SU-DHL-6 (cell line): Measurements from ENCODE around the gene ALKBH6.

Experiments used
- H2AFZ ChIP-seq: fragments of 200-600 bp; sonication (generic); 2 replicates; pipeline ENCODE4 v1.6.1; 2014; ENCODE audit warnings: low read depth, mild to moderate bottlenecking, moderate library complexity, mixed read lengths, antibody characterized with exemption, low read length; ENCODE audit not compliant: severe bottlenecking
- H3F3A ChIP-seq: fragments of 200-600 bp; shearing (Covaris generic); 2 replicates; pipeline ENCODE4 v1.6.0; 2016; ENCODE audit warnings: antibody characterized with exemption, mild to moderate bottlenecking; ENCODE audit not compliant: insufficient read depth
- H3K27ac ChIP-seq: fragments of 200-600 bp; sonication (generic); 2 replicates; pipeline ENCODE4 v1.5.1; 2016; ENCODE audit warnings: low read depth, mild to moderate bottlenecking, low read length, moderate library complexity, mixed read lengths
- H3K27me3 ChIP-seq: fragments of 200-600 bp; sonication (generic), shearing (Covaris generic); 2 replicates; pipeline ENCODE4 v1.6.0; 2014; ENCODE audit warnings: mild to moderate bottlenecking, low read length
- H3K36me3 ChIP-seq: fragments of 200-600 bp; sonication (generic); 2 replicates; pipeline ENCODE4 v1.6.1; 2014; ENCODE audit warnings: mild to moderate bottlenecking, low read length, mixed read lengths
- H3K4me2 ChIP-seq: fragments of 300-600, 200-600 bp; shearing (Covaris generic), sonication (generic); 2 replicates; pipeline ENCODE4 v1.6.0; 2014; ENCODE audit warnings: low read length, low read depth, mild to moderate bottlenecking; ENCODE audit not compliant: poor library complexity, severe bottlenecking
- H3K4me3 ChIP-seq: fragments of 200-600 bp; sonication (generic); 2 replicates; pipeline ENCODE4 v1.5.1; 2014; ENCODE audit warnings: antibody characterized with exemption, low read length, mild to moderate bottlenecking, mixed read lengths; ENCODE audit not compliant: insufficient read depth, poor library complexity, severe bottlenecking
- H3K79me2 ChIP-seq: fragments of 200-600 bp; sonication (generic); 2 replicates; pipeline ENCODE4 v1.6.1; 2014; ENCODE audit warnings: mild to moderate bottlenecking, low read length, moderate library complexity; ENCODE audit not compliant: insufficient read depth
- H3K9ac ChIP-seq: fragments of 200-600 bp; sonication (generic); 2 replicates; pipeline ENCODE4 v1.7.0; 2014; ENCODE audit warnings: mild to moderate bottlenecking, low read length
- H3K9me2 ChIP-seq: fragments of 200-600 bp; sonication (generic); replicated peaks from 2 replicates; pipeline ENCODE4 v1.6.1; 2014; ENCODE audit warnings: low read length; ENCODE audit not compliant: insufficient read depth
- H3K9me3 ChIP-seq: fragments of 200-600 bp; sonication (generic); 2 replicates; pipeline ENCODE4 v1.6.1; 2014; ENCODE audit warnings: low read length, mixed read lengths; ENCODE audit not compliant: insufficient read depth
- H4K20me1 ChIP-seq: fragments of 200-600 bp; sonication (generic); 2 replicates; pipeline ENCODE4 v1.6.1; 2014; ENCODE audit warnings: low read depth, mild to moderate bottlenecking, antibody characterized with exemption, low read length, moderate library complexity, mixed read lengths
- EZH2phosphoT487 ChIP-seq: fragments of 200-600 bp; sonication (generic), shearing (Covaris generic); conservative IDR thresholded peaks from 2 replicates; pipeline ENCODE4 v1.6.1; 2018; ENCODE audit warnings: mild to moderate bottlenecking, antibody characterized with exemption, low read length, moderate library complexity, mixed read lengths
- TF ChIP-seq, protein P1 (sequence below): fragments of 200-600 bp; sonication (generic); IDR thresholded peaks from one replicate; pipeline ENCODE4 v1.5.1; 2017; ENCODE audit warnings: antibody characterized with exemption, mild to moderate bottlenecking, low read length, moderate library complexity; ENCODE audit not compliant: insufficient read depth, poor library complexity, severe bottlenecking

The ALKBH6 gene

DNA sequence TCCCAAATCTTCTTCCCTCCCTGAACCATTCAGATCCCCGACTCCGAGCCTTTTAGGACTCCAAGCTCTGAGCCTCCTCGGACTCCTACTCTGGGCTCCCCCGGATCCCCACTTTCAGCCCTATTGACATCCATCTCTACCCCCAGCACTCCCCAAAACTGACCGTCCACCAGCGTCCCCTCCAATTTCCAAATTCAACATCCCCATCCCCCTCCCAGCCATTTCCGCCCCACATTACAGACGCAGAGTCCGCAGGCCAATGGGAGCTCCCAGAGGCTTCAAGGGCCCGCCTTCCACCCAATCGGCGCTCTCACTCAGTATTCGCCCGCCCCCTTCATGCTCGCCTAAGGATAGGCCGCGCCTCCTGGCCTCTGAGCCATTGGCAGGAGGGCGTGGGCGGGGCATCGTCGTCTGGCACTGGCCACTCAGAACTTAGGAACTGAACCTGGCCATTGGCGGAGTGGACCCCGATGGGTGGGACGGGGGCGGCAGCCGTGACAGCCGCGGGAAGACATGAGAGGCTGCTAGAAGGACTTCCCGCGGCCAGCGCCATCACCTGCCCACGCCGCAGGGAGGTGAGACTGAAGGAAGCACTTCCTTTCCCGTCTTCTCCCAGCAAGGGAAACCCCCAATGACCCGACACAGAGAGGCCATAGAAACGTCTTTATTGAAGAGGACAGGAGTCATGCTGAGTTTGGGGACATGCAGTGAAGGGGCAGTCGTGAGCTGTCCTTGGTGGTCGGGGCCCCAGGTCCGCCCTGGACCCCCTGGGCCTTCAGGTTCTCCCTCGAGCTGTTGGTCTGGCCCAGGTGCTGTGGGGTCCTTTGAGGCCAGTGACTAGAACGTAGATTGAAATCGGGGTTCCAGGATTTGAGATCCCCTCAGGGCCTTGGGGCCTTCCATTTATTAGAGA lies at the start of gene ALKBH6:
ALKBH6 (minus strand) TSS at position 202 of the 913 bp plus-strand sequence. CDS start 816 bp downstream, outside the sequence.
- no peaks in the 10 kb centered on the region for H3K27me3 ChIP-seq
- H3K36me3 ChIP-seq = no peaks in the 10 kb centered on the region
- no peaks in the 10 kb centered on the region for H4K20me1 ChIP-seq
- H3K9me3 ChIP-seq = no peaks in the 10 kb centered on the region
- H3K4me2 ChIP-seq = peak within 1 kb of the TSS; percentile 83
- TF ChIP-seq, protein P1, sequence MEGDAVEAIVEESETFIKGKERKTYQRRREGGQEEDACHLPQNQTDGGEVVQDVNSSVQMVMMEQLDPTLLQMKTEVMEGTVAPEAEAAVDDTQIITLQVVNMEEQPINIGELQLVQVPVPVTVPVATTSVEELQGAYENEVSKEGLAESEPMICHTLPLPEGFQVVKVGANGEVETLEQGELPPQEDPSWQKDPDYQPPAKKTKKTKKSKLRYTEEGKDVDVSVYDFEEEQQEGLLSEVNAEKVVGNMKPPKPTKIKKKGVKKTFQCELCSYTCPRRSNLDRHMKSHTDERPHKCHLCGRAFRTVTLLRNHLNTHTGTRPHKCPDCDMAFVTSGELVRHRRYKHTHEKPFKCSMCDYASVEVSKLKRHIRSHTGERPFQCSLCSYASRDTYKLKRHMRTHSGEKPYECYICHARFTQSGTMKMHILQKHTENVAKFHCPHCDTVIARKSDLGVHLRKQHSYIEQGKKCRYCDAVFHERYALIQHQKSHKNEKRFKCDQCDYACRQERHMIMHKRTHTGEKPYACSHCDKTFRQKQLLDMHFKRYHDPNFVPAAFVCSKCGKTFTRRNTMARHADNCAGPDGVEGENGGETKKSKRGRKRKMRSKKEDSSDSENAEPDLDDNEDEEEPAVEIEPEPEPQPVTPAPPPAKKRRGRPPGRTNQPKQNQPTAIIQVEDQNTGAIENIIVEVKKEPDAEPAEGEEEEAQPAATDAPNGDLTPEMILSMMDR = no peak
- TF ChIP-seq EZH2phosphoT487 = no peak
- H3F3A ChIP-seq = peaks cover 7% of the 10 kb centered on the region; the same call in 1 of the 2 replicates
- H3K27ac ChIP-seq = peak within 1 kb of the TSS; percentile 18; the same call in 1 of the 2 replicates
- peak within 1 kb of the TSS; percentile 90 for H3K4me3 ChIP-seq
- H3K9me2 ChIP-seq = no peaks in the 10 kb centered on the region
- peaks cover 12% of the 10 kb centered on the region; the same call in 1 of the 2 replicates for H3K79me2 ChIP-seq
- peak within 1 kb of the TSS; percentile 88 for H3K9ac ChIP-seq
- peak within 1 kb of the TSS; percentile 82 for H2AFZ ChIP-seq

DNA sequence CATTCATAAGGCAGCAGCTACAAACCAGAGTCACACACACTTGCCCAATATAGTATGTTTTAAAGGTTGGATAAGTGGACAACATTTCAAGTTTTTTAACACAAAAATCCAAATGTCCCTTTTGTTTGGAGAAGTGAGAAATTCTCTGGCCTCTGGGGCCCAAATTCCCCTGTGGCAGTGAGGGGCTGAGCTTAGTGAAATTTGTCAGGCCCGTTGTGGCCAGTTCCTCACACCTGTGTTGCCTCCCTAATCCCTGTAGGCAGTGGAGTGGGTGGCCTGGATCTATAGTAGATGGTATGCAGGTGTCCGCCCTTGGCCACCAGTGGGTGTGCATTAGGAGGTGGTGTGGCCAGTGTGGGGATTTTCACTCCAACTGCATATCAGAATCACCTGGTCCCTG lies 47.4 kb upstream of the ALKBH6 start:
- no peaks in the 10 kb centered on the region for H3K9me2 ChIP-seq

GRCh38 chr19:36060430-36060829 lies 46.4 kb upstream of the ALKBH6 start:
- H3K9ac ChIP-seq = no peak overlapping the region
- no peaks in the 10 kb centered on the region for H3K27me3 ChIP-seq
- H3K9me3 ChIP-seq = no peaks in the 10 kb centered on the region
- no peaks in the 10 kb centered on the region for H3K36me3 ChIP-seq
- no peaks in the 10 kb centered on the region; the same call in 1 of the 2 replicates for H4K20me1 ChIP-seq
- no peak for TF ChIP-seq EZH2phosphoT487
- TF ChIP-seq, protein P1 = no peak
- H3F3A ChIP-seq = no peaks in the 10 kb centered on the region
- no peak overlapping the region for H3K27ac ChIP-seq
- no peaks in the 10 kb centered on the region for H3K9me2 ChIP-seq
- H3K4me2 ChIP-seq = no peak overlapping the region
- peaks cover 53% of the 10 kb centered on the region for H3K79me2 ChIP-seq
- H2AFZ ChIP-seq = no peak overlapping the region
- no peak overlapping the region for H3K4me3 ChIP-seq

More for the DNA sequence above, 47.4 kb upstream of the ALKBH6 start:
- Histone ChIP-seq H3K4me2 (no peak overlapping the region), H3F3A (no peaks in the 10 kb centered on the region), H3K9ac (no peak overlapping the region), H3K79me2 (peaks cover 44% of the 10 kb centered on the region), H3K27ac (no peak overlapping the region), H3K27me3 (no peaks in the 10 kb centered on the region), H3K36me3 (0 out of 2 replicates have a peak, but pooled peaks cover 1% of the 10 kb centered on the region), H3K4me3 (no peak overlapping the region), H4K20me1 (no peaks in the 10 kb centered on the region; the same call in 1 of the 2 replicates), H3K9me3 (no peaks in the 10 kb centered on the region), H2AFZ (no peak overlapping the region)
- TF ChIP-seq, protein P1 = no peak
- no peak for TF ChIP-seq EZH2phosphoT487
